DOHH2 (cell line): ENCODE measurements around the gene VAT1.

Source experiments
- EZH2phosphoT487 ChIP-seq: fragments of 200-600 bp; sonication (generic); IDR thresholded peaks from 2 replicates; pipeline ENCODE4 v1.6.1; 2017; ENCODE audit warnings: borderline replicate concordance, mild to moderate bottlenecking, antibody characterized with exemption, low read length, moderate library complexity, mixed read lengths
- TF ChIP-seq, protein P1 (sequence below): fragments of 200-600 bp; sonication (generic); IDR thresholded peaks from one replicate; pipeline ENCODE4 v1.5.1; 2014; ENCODE audit warnings: antibody characterized with exemption, mild to moderate bottlenecking, low read depth, low read length; ENCODE audit not compliant: poor library complexity, severe bottlenecking

- TF ChIP-seq, protein P1, sequence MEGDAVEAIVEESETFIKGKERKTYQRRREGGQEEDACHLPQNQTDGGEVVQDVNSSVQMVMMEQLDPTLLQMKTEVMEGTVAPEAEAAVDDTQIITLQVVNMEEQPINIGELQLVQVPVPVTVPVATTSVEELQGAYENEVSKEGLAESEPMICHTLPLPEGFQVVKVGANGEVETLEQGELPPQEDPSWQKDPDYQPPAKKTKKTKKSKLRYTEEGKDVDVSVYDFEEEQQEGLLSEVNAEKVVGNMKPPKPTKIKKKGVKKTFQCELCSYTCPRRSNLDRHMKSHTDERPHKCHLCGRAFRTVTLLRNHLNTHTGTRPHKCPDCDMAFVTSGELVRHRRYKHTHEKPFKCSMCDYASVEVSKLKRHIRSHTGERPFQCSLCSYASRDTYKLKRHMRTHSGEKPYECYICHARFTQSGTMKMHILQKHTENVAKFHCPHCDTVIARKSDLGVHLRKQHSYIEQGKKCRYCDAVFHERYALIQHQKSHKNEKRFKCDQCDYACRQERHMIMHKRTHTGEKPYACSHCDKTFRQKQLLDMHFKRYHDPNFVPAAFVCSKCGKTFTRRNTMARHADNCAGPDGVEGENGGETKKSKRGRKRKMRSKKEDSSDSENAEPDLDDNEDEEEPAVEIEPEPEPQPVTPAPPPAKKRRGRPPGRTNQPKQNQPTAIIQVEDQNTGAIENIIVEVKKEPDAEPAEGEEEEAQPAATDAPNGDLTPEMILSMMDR, result no peak
- TF ChIP-seq EZH2phosphoT487, result no peak
Observed at GRCh38 chr17:43062984-43063638, 40.9 kb upstream of the VAT1 start.
